Mesothelial cell of epicardium (in vitro differentiated cells): ENCODE results near the gene SPEN. TPM values are rescaled to one million over a fixed set of nuclear protein-coding genes. Genes with fewer than 3 reads are reported as not detected.

Source experiments
- DNase-seq, 2 experiments: peaks; one replicate each; pipeline ENCODE4 v3.0.0; 2021; ENCODE audit warnings: low spot score in 2 of 2; ENCODE audit not compliant: unreplicated experiment in 2 of 2
- H3K27ac Mint-ChIP-seq: 2 replicates; pipeline ENCODE4 v1.8.0; 2021; ENCODE audit warnings: mixed read lengths
- H3K27me3 Mint-ChIP-seq: 2 replicates; pipeline ENCODE4 v1.8.0; 2021; ENCODE audit warnings: low read depth, mixed read lengths
- H3K36me3 Mint-ChIP-seq: 2 replicates; pipeline ENCODE4 v1.8.0; 2021; ENCODE audit warnings: mixed read lengths
- H3K4me1 Mint-ChIP-seq: 2 replicates; pipeline ENCODE4 v1.8.0; 2021; ENCODE audit warnings: mixed read lengths
- H3K4me3 Mint-ChIP-seq: 2 replicates; pipeline ENCODE4 v1.8.0; 2021; ENCODE audit warnings: mild to moderate bottlenecking, moderate library complexity, mixed read lengths
- H3K9me3 Mint-ChIP-seq: 2 replicates; pipeline ENCODE4 v1.8.0; 2021; ENCODE audit warnings: mixed read lengths
- total RNA-seq: library from RNA; stranded (reverse); gene quantifications from 3 replicates; pipeline ENCODE4 v1.2.1, GENCODE V29; 2021
- TF ChIP-seq, protein P1 (sequence below): fragments of 200-600 bp; sonication (generic); IDR thresholded peaks from one replicate; pipeline ENCODE4 v1.5.0; 2021; ENCODE audit warnings: antibody characterized with exemption; ENCODE audit not compliant: unreplicated experiment

The SPEN gene
- total RNA-seq, 1 donor from 2014 or later: 88.0 TPM

DNA sequence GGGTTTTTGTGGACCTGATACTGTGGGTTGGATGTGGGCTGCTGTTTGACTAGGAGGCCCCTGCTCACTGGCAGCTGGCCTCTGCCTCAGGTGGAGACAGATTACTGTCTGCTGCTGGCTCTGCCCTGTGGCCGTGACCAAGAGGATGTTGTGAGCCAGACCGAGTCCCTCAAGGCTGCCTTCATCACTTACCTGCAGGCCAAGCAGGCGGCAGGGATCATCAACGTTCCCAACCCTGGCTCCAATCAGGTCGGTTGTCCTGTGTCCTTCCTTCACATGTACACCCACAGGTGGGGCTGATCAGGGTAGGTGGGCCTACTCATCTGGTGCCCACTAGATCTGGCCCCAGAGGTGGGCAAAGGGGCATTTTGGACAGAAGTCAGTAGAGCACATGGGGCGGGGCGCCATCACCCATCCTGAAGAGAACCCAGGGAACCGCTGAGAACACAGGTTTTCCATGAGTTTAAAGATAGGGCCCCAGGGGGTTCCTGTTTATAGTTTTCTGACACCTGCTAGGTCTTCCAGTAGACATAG lies 91.2 kb downstream of the SPEN start:
- TF ChIP-seq, protein P1, sequence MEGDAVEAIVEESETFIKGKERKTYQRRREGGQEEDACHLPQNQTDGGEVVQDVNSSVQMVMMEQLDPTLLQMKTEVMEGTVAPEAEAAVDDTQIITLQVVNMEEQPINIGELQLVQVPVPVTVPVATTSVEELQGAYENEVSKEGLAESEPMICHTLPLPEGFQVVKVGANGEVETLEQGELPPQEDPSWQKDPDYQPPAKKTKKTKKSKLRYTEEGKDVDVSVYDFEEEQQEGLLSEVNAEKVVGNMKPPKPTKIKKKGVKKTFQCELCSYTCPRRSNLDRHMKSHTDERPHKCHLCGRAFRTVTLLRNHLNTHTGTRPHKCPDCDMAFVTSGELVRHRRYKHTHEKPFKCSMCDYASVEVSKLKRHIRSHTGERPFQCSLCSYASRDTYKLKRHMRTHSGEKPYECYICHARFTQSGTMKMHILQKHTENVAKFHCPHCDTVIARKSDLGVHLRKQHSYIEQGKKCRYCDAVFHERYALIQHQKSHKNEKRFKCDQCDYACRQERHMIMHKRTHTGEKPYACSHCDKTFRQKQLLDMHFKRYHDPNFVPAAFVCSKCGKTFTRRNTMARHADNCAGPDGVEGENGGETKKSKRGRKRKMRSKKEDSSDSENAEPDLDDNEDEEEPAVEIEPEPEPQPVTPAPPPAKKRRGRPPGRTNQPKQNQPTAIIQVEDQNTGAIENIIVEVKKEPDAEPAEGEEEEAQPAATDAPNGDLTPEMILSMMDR: no peak

DNA sequence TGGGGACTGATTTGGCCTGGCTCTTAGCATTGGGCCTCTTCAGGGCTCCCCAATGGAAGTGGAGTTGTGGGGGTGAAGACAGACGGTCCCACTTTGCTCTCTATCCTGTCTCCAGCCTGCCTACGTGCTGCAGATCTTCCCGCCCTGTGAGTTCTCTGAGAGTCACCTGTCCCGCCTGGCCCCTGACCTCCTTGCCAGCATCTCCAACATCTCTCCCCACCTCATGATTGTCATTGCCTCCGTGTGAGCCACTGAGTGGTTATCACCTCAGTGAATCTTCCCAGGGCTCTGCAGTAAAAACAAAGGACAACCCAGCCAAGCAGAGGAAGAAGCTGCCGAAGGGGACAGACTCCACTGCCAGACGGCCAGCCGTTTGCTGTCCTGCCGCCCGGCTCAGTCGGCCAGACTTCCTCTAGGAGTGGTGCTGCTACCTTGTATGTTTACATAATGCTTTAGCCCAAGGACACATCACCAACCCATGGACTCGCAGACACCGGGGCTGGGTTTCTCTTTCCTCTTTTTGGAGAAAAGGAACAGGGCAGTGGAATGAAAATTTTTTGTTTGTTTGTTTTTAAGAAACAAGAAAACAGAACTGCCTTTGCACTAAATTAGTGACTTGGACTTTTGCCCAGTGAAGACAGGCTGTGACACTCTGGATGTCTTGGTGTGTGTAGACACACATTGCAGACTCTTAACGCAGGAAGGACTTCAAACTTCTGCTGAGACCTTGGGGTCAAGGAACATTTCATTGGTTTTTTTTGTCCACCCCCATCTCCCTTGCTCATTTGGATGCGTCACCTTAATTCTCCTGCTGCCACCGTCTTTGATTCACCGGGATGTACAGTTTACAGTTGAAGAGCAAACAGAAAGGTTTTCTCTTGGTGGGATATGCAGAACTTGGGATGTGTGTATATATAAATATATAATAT lies 91.9 kb downstream of the SPEN start:
- peak overlapping the region; percentile 79 for H3K27ac Mint-ChIP-seq
- H3K27me3 Mint-ChIP-seq: no peaks in the 10 kb centered on the region
- H3K4me3 Mint-ChIP-seq: no peak overlapping the region
- TF ChIP-seq, protein P1: no peak
- H3K9me3 Mint-ChIP-seq: no peaks in the 10 kb centered on the region
- H3K36me3 Mint-ChIP-seq: peaks cover 38% of the 10 kb centered on the region
- peaks cover 3% of the 10 kb centered on the region for H3K4me1 Mint-ChIP-seq
- DNase-seq: no peak

More for the DNA sequence above, 91.2 kb downstream of the SPEN start:
- H3K4me1 Mint-ChIP-seq: peaks cover 3% of the 10 kb centered on the region
- H3K9me3 Mint-ChIP-seq: no peaks in the 10 kb centered on the region
- no peak overlapping the region for H3K27ac Mint-ChIP-seq
- peaks cover 43% of the 10 kb centered on the region for H3K36me3 Mint-ChIP-seq
- no peaks in the 10 kb centered on the region for H3K27me3 Mint-ChIP-seq
- DNase-seq: no peak
- no peak overlapping the region for H3K4me3 Mint-ChIP-seq

DNA sequence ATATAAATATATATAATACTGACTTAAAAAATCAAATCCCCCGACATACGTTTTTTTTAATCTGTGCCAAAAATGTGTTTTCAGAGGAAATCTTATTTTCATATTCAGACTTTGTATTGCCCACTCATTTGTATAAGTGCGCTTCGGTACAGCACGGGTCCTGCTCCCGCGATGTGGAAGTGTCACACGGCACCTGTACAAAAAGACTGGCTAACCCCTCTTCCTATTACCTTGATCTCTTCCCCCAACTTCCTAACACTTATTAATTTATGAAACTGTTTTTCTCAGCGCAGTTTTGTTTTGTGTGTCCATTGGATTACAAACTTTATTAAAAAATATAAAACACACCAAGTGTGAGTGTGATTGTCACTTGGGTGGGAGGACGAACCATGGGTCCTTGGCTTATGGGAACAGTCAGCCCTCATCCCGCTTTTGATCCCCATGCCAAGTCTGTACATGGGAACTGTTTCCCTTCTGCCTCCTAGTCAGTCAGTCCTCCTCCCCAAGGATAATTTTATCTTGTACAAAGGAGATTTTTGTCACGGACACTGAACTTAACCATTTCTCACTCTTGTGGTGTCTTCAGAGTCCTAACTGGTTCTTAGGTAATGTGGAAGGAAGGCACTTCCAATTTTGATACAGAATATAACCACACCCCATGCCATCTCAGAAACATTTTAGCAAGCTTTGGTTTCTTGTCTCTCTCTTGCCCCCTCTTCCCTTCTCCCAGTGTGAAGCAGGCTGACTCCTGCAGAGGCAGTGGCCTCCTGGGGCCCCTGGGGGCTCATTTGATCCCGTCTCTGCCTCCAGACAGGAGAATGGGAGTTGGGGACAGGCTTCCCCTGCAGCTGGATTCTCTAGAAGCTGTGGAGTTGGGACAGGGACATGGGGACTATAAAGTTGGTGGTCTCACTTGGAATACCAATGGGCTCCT lies 92.9 kb downstream of the SPEN start:
- TF ChIP-seq, protein P1: no peak
- no peak overlapping the region for H3K4me3 Mint-ChIP-seq
- H3K9me3 Mint-ChIP-seq: no peaks in the 10 kb centered on the region
- DNase-seq: no peak
- H3K4me1 Mint-ChIP-seq: peaks cover 3% of the 10 kb centered on the region
- peaks cover 28% of the 10 kb centered on the region for H3K36me3 Mint-ChIP-seq
- H3K27ac Mint-ChIP-seq: no peak overlapping the region
- no peaks in the 10 kb centered on the region for H3K27me3 Mint-ChIP-seq

DNA sequence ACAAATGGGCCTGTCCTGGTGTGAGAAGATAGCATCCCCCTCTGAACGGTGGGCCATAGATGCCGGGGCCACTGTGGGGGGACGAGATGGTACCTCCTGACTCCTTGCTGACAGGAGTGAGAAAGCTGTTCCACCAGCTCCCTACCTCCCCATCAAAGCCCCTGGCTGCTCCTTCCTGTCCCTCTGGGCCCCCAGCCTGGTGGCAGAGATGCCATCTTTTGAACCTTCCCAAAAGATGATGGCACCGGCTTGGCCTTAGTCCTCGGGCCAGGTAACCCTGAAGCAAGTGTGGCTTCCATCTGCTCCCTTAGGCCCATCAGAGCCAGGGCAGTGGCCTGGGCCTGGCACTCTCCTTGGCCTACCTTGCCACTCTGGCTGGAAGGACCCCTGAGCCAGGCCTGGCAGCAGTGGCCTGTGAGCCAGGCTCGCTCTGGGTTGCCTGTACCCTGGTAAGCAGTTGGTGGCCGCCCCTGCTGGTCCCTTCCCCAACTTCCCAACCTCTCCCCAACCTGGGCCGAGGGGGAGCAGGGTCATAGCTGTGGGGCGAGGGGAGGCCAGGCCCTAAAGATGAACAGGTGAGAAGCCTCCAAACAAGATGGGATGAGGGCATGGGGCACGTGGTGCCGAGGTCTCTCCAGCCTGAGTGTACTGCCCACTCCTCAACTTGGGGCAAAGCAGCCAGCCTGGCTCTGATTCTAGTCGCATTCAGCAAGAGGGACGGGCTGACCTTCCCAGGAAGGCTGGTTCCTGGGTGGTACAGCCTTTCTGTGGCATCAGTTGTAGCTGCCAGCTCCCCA lies 93.7 kb downstream of the SPEN start:
- peaks cover 24% of the 10 kb centered on the region for H3K36me3 Mint-ChIP-seq
- TF ChIP-seq, protein P1: no peak
- H3K9me3 Mint-ChIP-seq: no peaks in the 10 kb centered on the region
- H3K27me3 Mint-ChIP-seq: no peaks in the 10 kb centered on the region
- no peak overlapping the region for H3K27ac Mint-ChIP-seq
- peaks cover 3% of the 10 kb centered on the region for H3K4me1 Mint-ChIP-seq
- H3K4me3 Mint-ChIP-seq: no peak overlapping the region
- no peak for DNase-seq
